Hepatocyte (in vitro differentiated cells): ENCODE data around the gene SETBP1.

ENCODE experiments used
- CTCF ChIP-seq: fragments of 200-600 bp; sonication (generic); IDR thresholded peaks from 2 replicates; pipeline ENCODE4 v1.5.1; 2016; ENCODE audit warnings: antibody characterized with exemption, mild to moderate bottlenecking; ENCODE audit not compliant: poor library complexity
- EZH2phosphoT487 ChIP-seq: fragments of 200-600 bp; sonication (generic); IDR thresholded peaks from one replicate; pipeline ENCODE4 v1.6.1; 2018; ENCODE audit warnings: antibody characterized with exemption, mild to moderate bottlenecking, low read depth, moderate library complexity; ENCODE audit not compliant: unreplicated experiment, severe bottlenecking

DNA sequence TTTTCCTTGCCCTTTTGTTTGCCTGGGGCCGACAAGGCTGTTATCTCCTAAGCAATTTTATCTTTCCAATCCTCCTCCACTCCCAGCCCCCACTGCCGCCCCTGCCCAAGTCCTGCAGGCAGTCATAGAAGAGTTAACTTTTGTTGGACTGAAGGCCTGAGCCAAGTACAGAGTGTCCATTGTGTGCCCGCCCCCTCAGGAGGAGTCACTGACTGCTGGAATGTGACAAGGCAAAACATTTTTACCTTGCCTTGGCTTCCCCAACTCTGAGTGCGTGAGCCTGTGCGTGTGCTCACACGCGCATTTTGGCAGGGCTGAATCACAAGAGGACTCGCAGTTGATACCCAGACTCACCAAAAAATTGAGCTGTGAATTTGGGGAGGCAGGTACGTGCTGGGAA is 16.2 kb downstream of the SETBP1 start:
- no peak for TF ChIP-seq EZH2phosphoT487
- TF ChIP-seq CTCF: no peak
